Left colon (tissue), 2 donors: Measurements from ENCODE around the gene BRAT1. TPM values are rescaled to one million over a fixed set of nuclear protein-coding genes. Genes with fewer than 3 reads are reported as not detected.
A peak's percentile ranks its signal among the peaks of the same experiment; 100 is the strongest.

Source experiments
- ATAC-seq: fragments of 200-7000 bp; cut with Tn5 transposase; one replicate; pipeline ENCODE4 v1.9.1; 2020; ENCODE audit warnings: mild to moderate bottlenecking, moderate library complexity
- DNase-seq, 2 donors: peaks; one replicate each; pipeline ENCODE4 v3.0.0-alpha.2; 2020
- intact Hi-C, 2 donors: fragments of 100-400 bp; cut with DNase I in 1 of 2; cut with micrococcal nuclease in 1 of 2; formaldehyde crosslinking; loops; one replicate each; pipeline versions ENCODE4 v1.11.2 to v1.14.0; 2022; cut with DNase I, micrococcal nuclease
- total RNA-seq, 2 donors: library from RNA; stranded (reverse); fragmentation: NEBNext Ultra II Directional; extraction: Animal tissue kit (Norgen Biotek cat#: 25700); gene quantifications; one replicate each; pipeline ENCODE4 v1.2.1, GENCODE V29; 2021
- donor health status: DM: no; HTN: no; CAD: no.
- donor health status: DM: yes; HTN: yes; CAD: no.

The BRAT1 gene
- total RNA-seq, 2 donors from 2014 or later, result 21.8 to 21.9 TPM

DNA sequence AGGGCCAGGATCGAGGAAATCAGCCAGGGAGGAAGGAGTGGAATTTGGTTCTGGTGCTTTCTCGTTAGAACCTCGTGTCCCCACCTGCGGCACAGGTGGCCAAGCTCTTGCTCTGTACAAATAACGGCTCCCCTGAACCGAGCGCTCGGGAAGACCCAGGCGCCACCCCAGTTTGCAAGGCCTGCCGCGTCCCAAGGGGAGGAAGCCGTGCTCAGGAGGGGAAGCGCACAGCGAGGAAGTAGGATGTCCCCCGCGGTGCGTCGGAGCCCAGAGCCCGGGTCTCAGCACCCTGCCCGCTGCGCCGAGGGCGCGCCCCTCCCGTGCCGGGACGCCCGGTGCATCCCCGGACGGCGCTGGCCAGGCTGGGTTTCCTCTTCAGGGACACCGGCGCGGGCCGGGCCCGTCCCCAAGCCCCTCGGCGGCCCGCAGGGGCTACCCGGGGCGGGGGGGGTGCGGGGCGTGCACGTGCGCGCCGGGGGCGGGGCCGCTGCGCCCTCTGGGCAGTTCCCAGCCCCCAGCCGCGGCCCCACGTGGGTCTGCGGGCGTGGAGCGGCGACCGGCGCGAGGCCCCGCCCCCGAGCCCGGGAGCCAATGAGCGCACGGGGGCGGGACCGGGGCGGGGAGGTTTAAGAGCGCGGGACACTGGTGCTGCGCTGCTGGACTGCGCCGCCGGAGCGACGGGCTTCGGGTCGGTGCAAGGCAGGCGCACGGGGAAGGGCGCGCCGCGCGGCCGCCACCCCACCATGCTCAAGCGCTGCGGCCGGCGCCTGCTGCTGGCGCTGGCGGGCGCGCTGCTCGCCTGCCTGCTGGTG lies 36.0 kb downstream of the BRAT1 start, which contains the start of gene LFNG:
Gene LFNG (plus strand): TSS at position 656 of the 812 bp plus-strand sequence. CDS start 88 bp downstream, at position 744.
- ATAC-seq, result peak; percentile 38
- DNase-seq, result peak; percentile 84 to 93
- intact Hi-C loops, result no loop called here

- no peak for DNase-seq
- intact Hi-C loops, result no loop called here
- ATAC-seq, result no peak
Measured at GRCh38 chr7:2518737-2519118, 36.6 kb downstream of the BRAT1 start.

GRCh38 chr7:2517678-2518507 lies 37.4 kb downstream of the BRAT1 start:
- peak; percentile 8 for ATAC-seq
- peak; percentile 74 to 76 for DNase-seq
- intact Hi-C loops, result no loop called here

- intact Hi-C loops, result no loop called here
- ATAC-seq, result no peak
- no peak for DNase-seq
Measured at GRCh38 chr7:2517026-2517425, 38.3 kb downstream of the BRAT1 start.

- DNase-seq (no peak), ATAC-seq (no peak)
- intact Hi-C loops, result no loop called here
Measured at GRCh38 chr7:2516194-2516555, 39.1 kb downstream of the BRAT1 start.

- intact Hi-C loops, result no loop called here
- ATAC-seq (no peak), DNase-seq (no peak)
Measured at GRCh38 chr7:2515424-2516193, 39.7 kb downstream of the BRAT1 start.

DNA sequence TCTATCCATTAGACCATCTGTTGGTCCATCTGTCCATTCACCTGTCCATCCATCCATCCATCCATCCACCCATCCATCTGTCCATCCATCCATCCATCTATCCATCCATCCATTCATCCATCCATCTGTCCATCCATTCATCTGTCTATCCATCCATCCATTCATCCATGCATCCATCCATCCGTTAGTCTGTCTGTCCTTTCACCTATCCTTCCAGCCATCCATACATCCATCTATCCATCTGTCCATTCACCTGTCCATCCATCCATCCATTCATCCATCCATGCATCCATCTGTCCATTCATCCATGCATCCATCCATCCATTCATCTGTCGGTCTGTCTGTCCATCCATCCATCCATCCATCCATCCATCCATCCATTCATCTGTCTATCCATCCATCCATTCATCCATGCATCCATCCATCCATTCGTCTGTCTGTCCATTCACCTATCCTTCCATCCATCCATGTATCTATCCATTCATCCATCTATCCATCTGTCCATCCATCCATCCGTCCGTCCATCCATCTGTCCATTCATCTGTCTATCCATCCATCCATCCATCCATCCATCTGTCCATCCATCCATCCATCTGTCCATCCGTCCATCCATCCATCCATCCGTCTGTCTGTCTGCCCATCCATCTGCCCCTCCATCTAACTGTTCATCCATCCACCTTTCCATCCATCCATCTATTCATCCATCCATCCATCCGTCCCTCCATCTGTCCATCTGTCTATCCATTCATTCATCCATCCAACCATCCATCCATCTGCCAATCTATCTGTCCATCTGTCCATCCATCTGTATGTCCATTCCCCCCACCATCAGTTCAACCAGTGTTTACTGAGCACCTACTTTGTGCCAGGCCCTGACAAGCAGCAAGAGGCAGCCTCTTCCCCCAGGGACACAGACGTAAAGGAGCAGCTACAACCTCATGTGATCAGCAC lies 40.6 kb downstream of the BRAT1 start:
- DNase-seq (no peak), ATAC-seq (no peak)
- intact Hi-C loops, result no loop called here

GRCh38 chr7:2513702-2514101 lies 41.6 kb downstream of the BRAT1 start:
- intact Hi-C loops, result no loop called here
- ATAC-seq, result no peak
- DNase-seq, result no peak

DNA sequence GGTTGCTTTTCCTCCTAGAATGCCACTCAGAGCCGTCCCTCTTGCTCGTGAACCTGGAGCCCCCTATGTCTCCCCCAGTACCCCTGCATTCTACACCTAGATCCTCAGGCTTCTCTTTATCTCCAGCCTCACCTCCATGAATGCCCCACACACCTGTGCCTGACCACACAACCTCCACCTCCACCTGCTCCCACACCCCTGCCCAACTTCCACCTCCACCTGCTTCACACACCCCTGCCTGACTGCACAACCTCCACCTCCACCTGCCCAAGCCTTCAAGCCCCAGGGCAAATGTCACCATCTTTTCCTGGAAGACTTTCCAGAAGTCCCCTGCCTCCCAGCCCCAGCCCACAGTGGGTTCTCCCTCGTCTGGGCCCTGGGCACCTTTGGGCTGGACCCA lies 42.6 kb downstream of the BRAT1 start:
- DNase-seq, result no peak
- no peak for ATAC-seq
- intact Hi-C loops, result no loop called here

- DNase-seq (peak in 1 of 2 donors; percentile 52), ATAC-seq (peak; percentile 63)
- intact Hi-C loops, result no loop called here
Measured at GRCh38 chr7:2512179-2512661, 43.1 kb downstream of the BRAT1 start.

DNA sequence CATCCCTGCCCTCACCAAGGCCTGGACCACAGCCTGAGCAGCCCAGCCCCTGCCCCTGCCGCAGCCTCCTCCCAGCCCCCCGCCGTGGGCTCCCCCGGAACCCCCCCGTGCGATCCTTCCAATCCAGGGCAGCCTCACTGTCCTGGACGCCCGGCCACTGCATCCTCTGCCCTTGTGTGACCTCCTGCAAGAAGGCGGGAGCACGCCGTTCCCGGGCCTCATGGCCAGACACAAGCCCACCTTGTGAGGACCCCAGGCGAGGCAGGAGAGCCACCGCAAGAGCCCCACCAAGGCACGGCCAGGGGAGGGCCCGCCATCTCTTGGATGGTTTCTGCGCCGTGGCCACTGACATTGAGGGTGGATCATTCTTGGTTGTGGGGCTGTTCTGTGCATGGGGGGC lies 43.6 kb downstream of the BRAT1 start:
- no peak for ATAC-seq
- no peak for DNase-seq

DNA sequence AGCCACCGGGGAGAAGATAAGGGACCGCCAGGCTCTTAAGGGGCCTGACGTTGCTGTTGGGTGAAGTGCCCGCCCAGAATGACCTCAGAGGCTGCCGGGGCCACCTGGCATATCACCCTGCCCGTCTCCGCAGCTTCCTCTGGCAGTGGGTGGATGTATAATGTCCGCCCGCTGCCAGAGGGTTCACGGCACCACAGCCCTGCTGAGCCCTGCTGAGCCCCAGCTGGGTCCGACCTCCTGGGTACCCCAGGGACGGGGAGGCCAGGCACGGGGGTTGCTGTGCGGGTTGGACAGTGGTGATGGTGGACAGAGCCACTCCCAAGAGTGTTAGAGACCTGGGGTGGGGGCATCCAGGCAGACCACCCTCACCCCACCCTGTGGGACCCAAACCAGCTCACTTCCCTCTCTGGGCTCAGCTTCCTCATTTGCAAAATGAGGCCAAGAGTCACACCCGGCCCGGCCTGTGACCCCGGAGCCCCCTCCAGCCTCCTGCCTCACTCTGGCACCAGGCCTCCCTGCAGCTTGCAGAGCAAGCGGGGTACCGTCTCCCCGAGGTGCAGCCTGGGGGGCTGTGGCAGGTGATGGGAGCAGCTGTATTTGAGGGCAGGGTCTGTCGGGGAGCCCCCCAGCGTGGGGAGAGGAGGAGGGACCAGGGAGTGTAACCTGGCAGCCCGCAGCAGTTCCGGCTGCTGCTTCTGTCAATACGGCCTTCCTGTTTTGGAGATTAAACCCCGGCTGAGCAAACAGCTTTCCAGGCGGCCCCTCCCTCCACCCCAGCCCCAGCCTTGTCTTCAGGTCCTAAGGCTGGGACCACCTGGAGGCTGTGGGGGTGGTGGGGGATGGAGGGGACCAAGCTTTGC lies 44.2 kb downstream of the BRAT1 start:
- intact Hi-C loops, result no loop called here
- DNase-seq, result peak in 1 of 2 donors; percentile 62

More for the DNA sequence above, 43.6 kb downstream of the BRAT1 start:
- intact Hi-C loops, result no loop called here

DNA sequence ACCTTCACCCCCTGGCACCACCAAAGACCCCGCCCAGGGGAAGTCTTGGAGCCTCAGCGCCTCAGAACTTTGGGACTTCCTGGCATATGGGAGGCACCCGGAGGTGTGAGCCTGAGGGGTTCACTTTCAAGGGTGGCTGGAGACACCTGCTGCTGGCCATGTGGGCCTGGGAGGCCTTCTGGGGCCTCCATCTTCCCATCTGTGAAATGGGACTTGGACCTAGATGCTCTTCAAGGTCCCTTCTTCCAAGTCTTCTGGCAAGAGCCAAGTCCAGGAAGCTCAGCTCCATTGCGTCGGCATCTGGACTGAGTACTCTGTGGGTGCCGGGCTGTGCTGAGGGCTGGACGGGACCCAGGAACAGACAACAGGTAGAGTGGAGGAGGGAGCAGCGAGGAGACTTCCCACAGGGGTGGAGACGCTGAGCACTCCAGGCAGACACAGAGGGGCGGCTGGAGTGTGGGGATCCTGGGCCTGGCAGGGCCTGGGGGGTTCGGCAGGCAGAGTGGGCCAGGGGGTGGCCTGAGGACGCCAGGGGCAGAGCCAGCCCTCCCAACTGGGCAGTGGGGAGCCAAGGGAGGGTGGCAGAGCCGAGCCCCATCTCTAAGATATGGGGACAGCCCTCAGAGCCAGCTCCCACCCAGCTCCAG lies 45.1 kb downstream of the BRAT1 start:
- intact Hi-C loops, result no loop called here

More for the DNA sequence above, 44.2 kb downstream of the BRAT1 start:
- ATAC-seq, result peak; percentile 70

GRCh38 chr7:2509298-2509906 lies 45.9 kb downstream of the BRAT1 start:
- ATAC-seq, result no peak
- no peak for DNase-seq
- intact Hi-C loops, result no loop called here

More for the DNA sequence above, 45.1 kb downstream of the BRAT1 start:
- DNase-seq (no peak), ATAC-seq (no peak)

DNA sequence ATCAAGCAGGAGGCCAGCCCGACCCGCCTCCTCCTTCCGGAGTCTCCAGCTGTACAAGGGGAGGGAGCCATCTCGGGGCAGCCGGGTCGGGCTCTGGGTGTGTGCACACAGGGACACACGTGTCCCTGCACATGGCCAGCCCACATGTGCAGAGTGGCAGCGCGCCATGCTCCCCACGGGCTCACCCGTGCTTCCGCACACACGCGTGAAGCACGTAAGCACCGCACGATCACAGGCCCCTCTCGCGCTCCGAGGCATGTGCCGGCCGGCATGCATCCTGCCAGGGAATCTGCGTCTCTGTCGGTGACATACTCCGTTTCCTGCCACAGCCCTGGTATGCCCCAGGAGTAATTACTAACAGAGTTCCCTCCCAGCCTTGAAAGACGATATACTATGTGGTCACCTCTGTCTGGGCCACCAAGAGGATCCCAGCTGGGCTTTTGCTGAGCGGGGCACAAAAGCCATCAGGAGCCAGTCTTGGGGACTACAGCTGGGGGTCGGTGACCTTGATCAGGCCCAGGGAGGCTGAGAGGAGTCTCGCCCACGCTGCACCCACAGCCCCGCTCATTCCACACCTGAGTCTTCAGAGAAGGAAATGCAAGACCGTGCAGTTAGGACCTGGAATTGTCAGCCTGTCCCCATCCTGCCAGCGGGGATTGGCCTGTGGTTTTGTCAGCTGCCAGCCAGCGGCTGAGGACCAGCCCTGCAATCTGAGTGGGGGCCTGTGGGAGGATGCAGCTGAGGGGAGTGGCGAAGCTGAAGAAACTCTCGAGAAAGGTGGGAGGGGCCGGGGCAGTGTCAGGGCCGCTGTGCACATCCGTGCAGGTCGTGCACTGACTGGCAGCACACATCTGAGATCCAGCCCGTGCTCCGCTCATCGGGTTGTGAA lies 46.8 kb downstream of the BRAT1 start:
- DNase-seq (peak in 1 of 2 donors; percentile 69), ATAC-seq (no peak)
- intact Hi-C loops, result no loop called here
